ENCODE data around the gene CDC42BPB. TPM values are rescaled to one million over a fixed set of nuclear protein-coding genes. Genes with fewer than 3 reads are reported as not detected.

CDC42BPB gene
- polyA plus RNA-seq, 1 donor (not counting 4 experiments of a cell fraction or from before 2014, with no cell fraction given), result 41.3 TPM

GRCh38 chr14:102933618-102934231 is 123.6 kb downstream of the CDC42BPB start:
- peaks cover 3% of the 10 kb centered on the region for H4K20me1 ChIP-seq (ENCODE audit: control insufficient read depth, extremely low read depth, insufficient read depth, low read length)
- H3K9me1 ChIP-seq (ENCODE audit: control insufficient read depth, extremely low read depth, insufficient read depth, low read length), result no peaks in the 10 kb centered on the region
- H3K4me2 ChIP-seq (ENCODE audit: control insufficient read depth, extremely low read depth, insufficient read depth, low read depth, low read length), result no peak overlapping the region
- FAIRE-seq (no peak), DNase-seq (ENCODE audit: low read depth, low spot score) (no peak)
- peaks cover 2% of the 10 kb centered on the region for H3K4me1 ChIP-seq (ENCODE audit: control insufficient read depth, extremely low read depth, insufficient read depth, low read length)
- no peaks in the 10 kb centered on the region for H3K79me2 ChIP-seq (ENCODE audit: control insufficient read depth, insufficient read depth, low read length)
- H3K27me3 ChIP-seq (ENCODE audit: control insufficient read depth, extremely low read depth, insufficient read depth, low read length), result peaks cover 17% of the 10 kb centered on the region
- peaks cover 4 to 19% of the 10 kb centered on the region in 2 experiments for H3K36me3 ChIP-seq (ENCODE audit: control insufficient read depth in 2 of 2, extremely low read depth in 1 of 2, insufficient read depth in 2 of 2, low read length in 2 of 2)
- H3K27ac ChIP-seq (ENCODE audit: control insufficient read depth, insufficient read depth, low read length), result no peak overlapping the region
- H3K9me3 ChIP-seq (ENCODE audit: control insufficient read depth, low read depth, low read length), result no peaks in the 10 kb centered on the region
- H3K9ac ChIP-seq (ENCODE audit: control insufficient read depth, extremely low read depth, insufficient read depth, low read length), result no peak overlapping the region
- H2AFZ ChIP-seq (ENCODE audit: control insufficient read depth, low read length), result no peak overlapping the region
- no peak overlapping the region for H3K4me3 ChIP-seq (ENCODE audit: control insufficient read depth in 2 of 3, extremely low read depth in 1 of 3, insufficient read depth in 2 of 3, low read depth in 1 of 3, low read length in 3 of 3)
- dilution Hi-C loops (cut with MboI; ENCODE audit: extremely low pct_ligation_motif_present, low sequenced_read_pairs), result no loop called here
- TF ChIP-seq CTCF (optimal IDR thresholded peaks at IDR 0.05 in 1 of 3, IDR thresholded peaks at IDR 0.05 in 1 of 3, conservative IDR thresholded peaks at IDR 0.05 in 1 of 3; ENCODE audit: extremely low read depth in 1 of 3, insufficient read depth in 2 of 3, low read length in 3 of 3) (no peak), EZH2 (IDR thresholded peaks at IDR 0.05; ENCODE audit: low read length) (no peak)

GRCh38 chr14:102932484-102933248 is 124.7 kb downstream of the CDC42BPB start:
- no peaks in the 10 kb centered on the region for H3K79me2 ChIP-seq (ENCODE audit: control insufficient read depth, insufficient read depth, low read length)
- H3K9ac ChIP-seq (ENCODE audit: control insufficient read depth, extremely low read depth, insufficient read depth, low read length), result no peak overlapping the region
- no peak overlapping the region for H3K27ac ChIP-seq (ENCODE audit: control insufficient read depth, insufficient read depth, low read length)
- H2AFZ ChIP-seq (ENCODE audit: control insufficient read depth, low read length), result no peak overlapping the region
- dilution Hi-C loops (cut with MboI; ENCODE audit: extremely low pct_ligation_motif_present, low sequenced_read_pairs), result no loop called here
- no peaks in the 10 kb centered on the region for H3K9me1 ChIP-seq (ENCODE audit: control insufficient read depth, extremely low read depth, insufficient read depth, low read length)
- peaks cover 20% of the 10 kb centered on the region for H3K27me3 ChIP-seq (ENCODE audit: control insufficient read depth, extremely low read depth, insufficient read depth, low read length)
- DNase-seq (ENCODE audit: low read depth, low spot score) (no peak), FAIRE-seq (no peak)
- H3K4me3 ChIP-seq (ENCODE audit: control insufficient read depth in 2 of 3, extremely low read depth in 1 of 3, insufficient read depth in 2 of 3, low read depth in 1 of 3, low read length in 3 of 3), result no peak overlapping the region
- peaks cover 3% of the 10 kb centered on the region for H4K20me1 ChIP-seq (ENCODE audit: control insufficient read depth, extremely low read depth, insufficient read depth, low read length)
- H3K36me3 ChIP-seq (ENCODE audit: control insufficient read depth in 2 of 2, extremely low read depth in 1 of 2, insufficient read depth in 2 of 2, low read length in 2 of 2), result peaks cover 4 to 12% of the 10 kb centered on the region in 2 experiments
- peaks cover 10% of the 10 kb centered on the region for H3K4me1 ChIP-seq (ENCODE audit: control insufficient read depth, extremely low read depth, insufficient read depth, low read length)
- no peak overlapping the region for H3K4me2 ChIP-seq (ENCODE audit: control insufficient read depth, extremely low read depth, insufficient read depth, low read depth, low read length)
- TF ChIP-seq CTCF (optimal IDR thresholded peaks at IDR 0.05 in 1 of 3, IDR thresholded peaks at IDR 0.05 in 1 of 3, conservative IDR thresholded peaks at IDR 0.05 in 1 of 3; ENCODE audit: extremely low read depth in 1 of 3, insufficient read depth in 2 of 3, low read length in 3 of 3) (no peak), EZH2 (IDR thresholded peaks at IDR 0.05; ENCODE audit: low read length) (no peak)
- H3K9me3 ChIP-seq (ENCODE audit: control insufficient read depth, low read depth, low read length), result no peaks in the 10 kb centered on the region
